ENCODE data around the gene SPOCK1. TPM values are rescaled to one million over a fixed set of nuclear protein-coding genes. Genes with fewer than 3 reads are reported as not detected.

SPOCK1 gene
- polyA plus RNA-seq, 1 donor = 6.3 TPM

DNA sequence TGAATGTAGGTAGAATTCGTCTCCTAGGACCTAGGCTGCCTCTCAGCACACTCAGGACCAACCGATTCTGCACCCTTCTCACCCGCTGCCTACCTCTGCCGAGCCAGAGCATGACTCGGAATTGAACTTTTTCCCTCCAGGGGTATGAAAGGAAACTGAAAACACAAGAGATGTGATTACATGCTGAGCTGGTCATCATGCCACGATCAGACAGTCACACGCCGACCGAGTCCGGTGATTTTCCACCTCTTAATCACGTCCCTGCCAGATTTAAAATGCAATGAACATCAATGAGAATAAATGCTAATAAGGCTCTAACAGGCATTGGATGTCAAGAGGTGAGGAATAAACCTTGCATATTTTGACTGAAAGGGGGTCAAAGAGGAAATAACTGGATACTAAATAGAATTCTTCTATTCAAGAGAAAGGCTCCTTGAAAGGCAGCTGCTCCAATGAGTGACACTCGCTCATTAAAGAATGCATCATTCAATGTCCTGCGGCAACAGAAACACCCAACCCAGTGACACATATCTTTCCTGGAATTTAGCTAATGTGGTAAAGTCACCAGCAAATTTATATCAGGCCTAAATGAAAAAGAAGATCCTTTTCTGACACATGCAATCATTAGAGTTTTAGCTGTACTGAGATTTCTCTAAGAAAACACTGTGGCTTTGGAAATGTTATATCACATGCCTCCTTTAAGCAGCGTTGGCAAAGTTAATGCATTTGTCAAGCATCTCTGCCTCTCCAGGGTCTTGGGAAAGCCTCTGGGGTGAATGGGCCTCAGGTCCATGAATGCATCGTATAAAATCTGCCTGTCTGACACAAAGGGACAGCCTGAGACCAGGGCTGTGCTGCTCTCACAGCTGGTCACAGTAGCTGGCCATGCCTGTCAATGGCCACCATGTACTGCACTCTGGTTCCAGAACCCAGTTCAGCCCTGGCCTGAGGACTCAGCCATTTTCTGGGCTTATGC, 128.7 kb downstream of the SPOCK1 start:
- no peaks in the 10 kb centered on the region for H3K9me3 ChIP-seq (ENCODE audit: control insufficient read depth, low read depth, low read length)
- 80% methylated on average over 1 of the region's 15 CpGs for WGBS (ENCODE audit: insufficient coverage, low lambda C conversion rate)
- no peaks in the 10 kb centered on the region for H3K4me1 ChIP-seq (ENCODE audit: control insufficient read depth, insufficient read depth, low read length)
- H3K27me3 ChIP-seq (ENCODE audit: control insufficient read depth, insufficient read depth, low read length) = no peaks in the 10 kb centered on the region
- no peaks in the 10 kb centered on the region for H3K36me3 ChIP-seq (ENCODE audit: control insufficient read depth, insufficient read depth, low read length)
- DNase-seq = no peak
- no peak overlapping the region for H3K4me3 ChIP-seq (ENCODE audit: low read length)
- no peak overlapping the region for H3K27ac ChIP-seq (ENCODE audit: low read length)

DNA sequence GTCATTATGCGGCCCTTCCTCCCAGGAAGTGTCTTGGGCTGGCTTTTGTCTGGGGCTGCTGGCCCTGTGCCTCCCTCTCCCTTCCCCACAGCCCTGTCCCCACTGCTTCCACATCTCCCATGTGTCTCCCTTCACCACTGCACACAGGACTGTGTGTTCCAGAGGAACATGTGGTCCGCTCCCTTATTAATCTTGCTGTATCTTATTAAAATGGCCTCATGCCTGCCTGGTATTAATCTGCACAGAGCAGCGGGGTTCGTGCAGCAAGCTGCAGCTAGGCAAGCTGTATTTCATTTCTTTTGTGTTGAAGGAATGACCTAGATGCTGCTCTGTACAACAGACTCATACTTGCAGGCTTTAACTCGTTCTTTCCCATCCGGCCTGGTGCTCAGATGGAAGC, 130.5 kb downstream of the SPOCK1 start:
- no peaks in the 10 kb centered on the region for H3K36me3 ChIP-seq (ENCODE audit: control insufficient read depth, insufficient read depth, low read length)
- H3K4me3 ChIP-seq (ENCODE audit: low read length) = no peak overlapping the region
- H3K9me3 ChIP-seq (ENCODE audit: control insufficient read depth, low read depth, low read length) = no peaks in the 10 kb centered on the region
- no CpG with 5 or more reads among the region's 6 CpGs for whole genome bisulfite sequencing (ENCODE audit: insufficient coverage, low lambda C conversion rate)
- no peak for DNase-seq
- H3K4me1 ChIP-seq (ENCODE audit: control insufficient read depth, insufficient read depth, low read length) = no peaks in the 10 kb centered on the region
- peaks cover 5% of the 10 kb centered on the region for H3K27me3 ChIP-seq (ENCODE audit: control insufficient read depth, insufficient read depth, low read length)
- no peak overlapping the region for H3K27ac ChIP-seq (ENCODE audit: low read length)

DNA sequence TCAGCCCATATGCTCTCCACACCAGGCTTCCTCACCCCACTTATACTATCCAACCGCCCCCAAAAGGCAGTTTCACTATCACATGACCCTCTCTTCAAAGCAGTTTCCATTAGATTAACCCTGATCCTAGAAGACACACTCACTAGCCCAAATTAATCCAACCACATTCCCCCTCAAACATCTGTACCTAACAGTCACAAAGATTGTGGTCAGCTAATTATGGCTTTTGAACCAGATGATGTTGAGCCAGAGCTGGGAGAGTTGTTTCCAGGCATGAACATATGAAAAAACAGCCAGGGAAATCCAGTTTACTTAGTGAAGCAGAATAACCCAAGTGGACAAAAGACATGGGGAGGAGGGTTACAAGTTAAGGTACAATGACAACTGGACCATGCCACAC, 131.2 kb downstream of the SPOCK1 start:
- no peak overlapping the region for H3K4me3 ChIP-seq (ENCODE audit: low read length)
- H3K27me3 ChIP-seq (ENCODE audit: control insufficient read depth, insufficient read depth, low read length) = peaks cover 5% of the 10 kb centered on the region
- no peaks in the 10 kb centered on the region for H3K4me1 ChIP-seq (ENCODE audit: control insufficient read depth, insufficient read depth, low read length)
- H3K36me3 ChIP-seq (ENCODE audit: control insufficient read depth, insufficient read depth, low read length) = no peaks in the 10 kb centered on the region
- H3K27ac ChIP-seq (ENCODE audit: low read length) = no peak overlapping the region
- WGBS (ENCODE audit: insufficient coverage, low lambda C conversion rate) = 83% methylated on average over 1 of the region's 1 CpG
- DNase-seq = no peak
- no peaks in the 10 kb centered on the region for H3K9me3 ChIP-seq (ENCODE audit: control insufficient read depth, low read depth, low read length)

- DNase-seq = no peak
- peaks cover 5% of the 10 kb centered on the region for H3K27me3 ChIP-seq (ENCODE audit: control insufficient read depth, insufficient read depth, low read length)
- H3K9me3 ChIP-seq (ENCODE audit: control insufficient read depth, low read depth, low read length) = no peaks in the 10 kb centered on the region
- H3K36me3 ChIP-seq (ENCODE audit: control insufficient read depth, insufficient read depth, low read length) = no peaks in the 10 kb centered on the region
- no peak overlapping the region for H3K4me3 ChIP-seq (ENCODE audit: low read length)
- 50% methylated on average over 1 of the region's 3 CpGs for WGBS (ENCODE audit: insufficient coverage, low lambda C conversion rate)
- no peak overlapping the region for H3K27ac ChIP-seq (ENCODE audit: low read length)
- no peaks in the 10 kb centered on the region for H3K4me1 ChIP-seq (ENCODE audit: control insufficient read depth, insufficient read depth, low read length)
These were observed 132.6 kb downstream of the SPOCK1 start for GRCh38 chr5:137366526-137366925.

GRCh38 chr5:137365126-137365865, 133.8 kb downstream of the SPOCK1 start:
- Histone ChIP-seq H3K4me3 (ENCODE audit: low read length) (no peak overlapping the region), H3K36me3 (ENCODE audit: control insufficient read depth, insufficient read depth, low read length) (no peaks in the 10 kb centered on the region), H3K4me1 (ENCODE audit: control insufficient read depth, insufficient read depth, low read length) (no peaks in the 10 kb centered on the region), H3K9me3 (ENCODE audit: control insufficient read depth, low read depth, low read length) (no peaks in the 10 kb centered on the region), H3K27me3 (ENCODE audit: control insufficient read depth, insufficient read depth, low read length) (peaks cover 5% of the 10 kb centered on the region), H3K27ac (ENCODE audit: low read length) (no peak overlapping the region)
- no peak for DNase-seq
- 83% methylated on average over 1 of the region's 3 CpGs for WGBS (ENCODE audit: insufficient coverage, low lambda C conversion rate)

DNA sequence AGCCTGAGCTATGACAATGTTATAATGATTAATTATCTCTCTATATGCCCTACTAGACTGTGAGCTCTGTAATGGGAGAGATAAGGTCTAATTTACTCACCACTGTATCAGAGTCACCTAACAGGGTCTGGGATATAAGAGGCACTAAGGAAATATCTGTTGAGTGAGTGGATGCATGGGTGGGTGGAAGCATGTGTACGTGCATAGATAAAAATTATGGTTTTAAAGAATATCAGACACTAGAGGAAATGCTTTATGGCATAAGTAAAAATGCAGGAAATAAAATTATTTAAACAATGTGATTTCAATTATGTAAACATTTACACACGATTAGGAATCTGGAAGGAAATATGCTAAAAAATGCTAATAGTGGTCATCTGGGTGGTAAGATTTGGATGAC, 137.8 kb downstream of the SPOCK1 start:
- Histone ChIP-seq H3K27me3 (ENCODE audit: control insufficient read depth, insufficient read depth, low read length) (peaks cover 8% of the 10 kb centered on the region), H3K36me3 (ENCODE audit: control insufficient read depth, insufficient read depth, low read length) (no peaks in the 10 kb centered on the region), H3K9me3 (ENCODE audit: control insufficient read depth, low read depth, low read length) (no peaks in the 10 kb centered on the region), H3K4me3 (ENCODE audit: low read length) (no peak overlapping the region), H3K27ac (ENCODE audit: low read length) (no peak overlapping the region), H3K4me1 (ENCODE audit: control insufficient read depth, insufficient read depth, low read length) (no peaks in the 10 kb centered on the region)
- WGBS (ENCODE audit: insufficient coverage, low lambda C conversion rate) = 53% methylated on average over 2 of the region's 2 CpGs
- DNase-seq = no peak

GRCh38 chr5:137360607-137361006, 138.5 kb downstream of the SPOCK1 start:
- no peak overlapping the region for H3K4me3 ChIP-seq (ENCODE audit: low read length)
- no peak overlapping the region for H3K27ac ChIP-seq (ENCODE audit: low read length)
- H3K4me1 ChIP-seq (ENCODE audit: control insufficient read depth, insufficient read depth, low read length) = no peaks in the 10 kb centered on the region
- H3K27me3 ChIP-seq (ENCODE audit: control insufficient read depth, insufficient read depth, low read length) = peaks cover 8% of the 10 kb centered on the region
- H3K36me3 ChIP-seq (ENCODE audit: control insufficient read depth, insufficient read depth, low read length) = no peaks in the 10 kb centered on the region
- H3K9me3 ChIP-seq (ENCODE audit: control insufficient read depth, low read depth, low read length) = no peaks in the 10 kb centered on the region
- no peak for DNase-seq

DNA sequence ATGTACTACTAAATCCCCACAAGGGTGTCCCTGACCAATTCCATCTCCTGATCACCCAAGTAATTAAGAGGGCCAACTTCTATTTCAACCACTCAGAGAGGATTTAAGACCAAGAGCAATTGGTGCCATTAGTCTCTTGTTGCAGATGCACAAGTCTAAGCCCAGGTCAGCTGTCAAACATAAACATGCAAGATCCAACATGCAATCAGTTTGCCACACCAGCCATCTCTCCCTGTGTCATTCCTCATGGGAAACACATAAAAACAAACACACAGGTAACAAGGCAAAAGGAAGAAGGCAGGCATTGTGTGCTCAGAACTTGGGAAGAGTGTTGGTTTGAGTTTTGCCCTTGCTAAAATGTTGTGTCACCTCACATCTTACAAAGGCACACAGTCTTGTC, 139.2 kb downstream of the SPOCK1 start:
- Histone ChIP-seq H3K9me3 (ENCODE audit: control insufficient read depth, low read depth, low read length) (no peaks in the 10 kb centered on the region), H3K4me3 (ENCODE audit: low read length) (no peak overlapping the region), H3K27me3 (ENCODE audit: control insufficient read depth, insufficient read depth, low read length) (peaks cover 4% of the 10 kb centered on the region), H3K27ac (ENCODE audit: low read length) (no peak overlapping the region), H3K36me3 (ENCODE audit: control insufficient read depth, insufficient read depth, low read length) (no peaks in the 10 kb centered on the region), H3K4me1 (ENCODE audit: control insufficient read depth, insufficient read depth, low read length) (no peaks in the 10 kb centered on the region)
- no peak for DNase-seq

GRCh38 chr5:137357436-137357835, 141.7 kb downstream of the SPOCK1 start:
- peaks cover 13% of the 10 kb centered on the region for H3K27me3 ChIP-seq (ENCODE audit: control insufficient read depth, insufficient read depth, low read length)
- no peak overlapping the region for H3K27ac ChIP-seq (ENCODE audit: low read length)
- no peak overlapping the region for H3K4me3 ChIP-seq (ENCODE audit: low read length)
- 67% methylated on average over 1 of the region's 3 CpGs for WGBS (ENCODE audit: insufficient coverage, low lambda C conversion rate)
- H3K4me1 ChIP-seq (ENCODE audit: control insufficient read depth, insufficient read depth, low read length) = no peaks in the 10 kb centered on the region
- no peak for DNase-seq
- no peaks in the 10 kb centered on the region for H3K9me3 ChIP-seq (ENCODE audit: control insufficient read depth, low read depth, low read length)
- no peaks in the 10 kb centered on the region for H3K36me3 ChIP-seq (ENCODE audit: control insufficient read depth, insufficient read depth, low read length)

GRCh38 chr5:137356127-137356526, 143.0 kb downstream of the SPOCK1 start:
- DNase-seq = no peak
- Histone ChIP-seq H3K4me1 (ENCODE audit: control insufficient read depth, insufficient read depth, low read length) (no peaks in the 10 kb centered on the region), H3K9me3 (ENCODE audit: control insufficient read depth, low read depth, low read length) (no peaks in the 10 kb centered on the region), H3K36me3 (ENCODE audit: control insufficient read depth, insufficient read depth, low read length) (no peaks in the 10 kb centered on the region), H3K27ac (ENCODE audit: low read length) (no peak overlapping the region), H3K4me3 (ENCODE audit: low read length) (no peak overlapping the region), H3K27me3 (ENCODE audit: control insufficient read depth, insufficient read depth, low read length) (peaks cover 23% of the 10 kb centered on the region)
- WGBS (ENCODE audit: insufficient coverage, low lambda C conversion rate) = 100% methylated on average over 1 of the region's 4 CpGs
